CD4-positive, alpha-beta T cell (primary cell): ENCODE results near the gene TRMT44. TPM values are rescaled to one million over a fixed set of nuclear protein-coding genes. Genes with fewer than 3 reads are reported as not detected.
"Not testable (repeated sequence)": the region's sequence is repeated elsewhere in the genome, so short reads cannot be mapped to it uniquely, and the experiment has no call there.

Experiments used
- ATAC-seq: fragments of 200-7000 bp; cut with Tn5 transposase; one replicate; pipeline ENCODE4 v1.10.0; 2022; ENCODE audit warnings: mild to moderate bottlenecking; ENCODE audit not compliant: poor library complexity
- CTCF ChIA-PET: fragments of 350-600 bp; sonication (Branson Sonifier 250); formaldehyde crosslinking; loops from one replicate; lab custom pipeline; 2021; ENCODE audit warnings: antibody characterized with exemption, inconsistent platforms; lab: Charles Lee
- POLR2A ChIA-PET: fragments of 350-600 bp; sonication (Branson Sonifier 250); formaldehyde crosslinking; loops from one replicate; lab custom pipeline; 2021; ENCODE audit warnings: antibody characterized with exemption, inconsistent platforms; lab: Charles Lee
- DNase-seq, 14 experiments: peaks; one replicate each; pipeline ENCODE4 v3.0.0-alpha.2; 2013 to 2020; ENCODE audit warnings: mixed read lengths in 2 of 14
- H3K27ac ChIP-seq, 2 donors: one replicate each; pipeline versions ENCODE4 v1.5.1 to v1.7.0; 2013; ENCODE audit warnings: low read length in 2 of 2, low read depth in 1 of 2, mild to moderate bottlenecking in 1 of 2
- H3K27me3 ChIP-seq, 2 experiments: 1 replicate in 1 of 2; 2 replicates in 1 of 2; pipeline versions ENCODE4 v1.6.1 to v1.7.0; 2013; ENCODE audit warnings: low read length in 2 of 2, control low read depth in 1 of 2, mild to moderate bottlenecking in 1 of 2, moderate library complexity in 1 of 2; ENCODE audit not compliant: insufficient read depth in 2 of 2, control insufficient read depth in 1 of 2
- H3K36me3 ChIP-seq: one replicate; pipeline ENCODE4 v1.6.1; 2013; ENCODE audit warnings: low read length, control low read depth; ENCODE audit not compliant: insufficient read depth
- H3K4me1 ChIP-seq: one replicate; pipeline ENCODE4 v1.6.1; 2013; ENCODE audit warnings: low read length, control low read depth; ENCODE audit not compliant: insufficient read depth
- H3K4me3 ChIP-seq: one replicate; pipeline ENCODE4 v1.5.1; 2013; ENCODE audit warnings: mild to moderate bottlenecking, low read length, moderate library complexity
- H3K9me3 ChIP-seq, 2 experiments: 1 replicate in 1 of 2; 2 replicates in 1 of 2; pipeline versions ENCODE4 v1.6.1 to v1.7.0; 2013; ENCODE audit warnings: low read length in 2 of 2, mild to moderate bottlenecking in 2 of 2, control low read depth in 1 of 2, moderate library complexity in 1 of 2; ENCODE audit not compliant: control insufficient read depth in 1 of 2, insufficient read depth in 1 of 2
- H3K27ac Mint-ChIP-seq: one replicate; pipeline ENCODE4 v1.8.0; 2020; ENCODE audit warnings: mixed read lengths
- H3K27me3 Mint-ChIP-seq: one replicate; pipeline ENCODE4 v1.8.0; 2021; ENCODE audit warnings: mixed read lengths
- H3K36me3 Mint-ChIP-seq: one replicate; pipeline ENCODE4 v1.8.0; 2021; ENCODE audit warnings: low read depth, mixed read lengths
- H3K4me1 Mint-ChIP-seq: one replicate; pipeline ENCODE4 v1.8.0; 2021; ENCODE audit warnings: low read depth, mixed read lengths
- H3K4me3 Mint-ChIP-seq: one replicate; pipeline ENCODE4 v1.8.0; 2020; ENCODE audit warnings: mild to moderate bottlenecking, mixed read lengths
- H3K9me3 Mint-ChIP-seq: one replicate; pipeline ENCODE4 v1.8.0; 2020; ENCODE audit warnings: mixed read lengths
- intact Hi-C, 2 experiments: fragments of 100-400 bp; cut with DNase I in 1 of 2; cut with micrococcal nuclease in 1 of 2; formaldehyde crosslinking; loops; one replicate each; pipeline versions ENCODE4 v1.15.1 to v1.9.0; 2023 to 2025; cut with DNase I, micrococcal nuclease
- total RNA-seq, 174 experiments: library from RNA in 2 of 174; stranded (reverse) in 2 of 174; gene quantifications; one replicate each; pipeline ENCODE4 v1.2.3 and lab custom pipeline; 2021 to 2026
- TF ChIP-seq, protein P1 (sequence below): fragments of 200-600 bp; IDR thresholded peaks from one replicate; pipeline ENCODE4 v1.8.0; 2022; ENCODE audit warnings: antibody characterized with exemption, mild to moderate bottlenecking

The TRMT44 gene
- total RNA-seq, 2 experiments from 2014 or later: 25.6 to 29.2 TPM

DNA sequence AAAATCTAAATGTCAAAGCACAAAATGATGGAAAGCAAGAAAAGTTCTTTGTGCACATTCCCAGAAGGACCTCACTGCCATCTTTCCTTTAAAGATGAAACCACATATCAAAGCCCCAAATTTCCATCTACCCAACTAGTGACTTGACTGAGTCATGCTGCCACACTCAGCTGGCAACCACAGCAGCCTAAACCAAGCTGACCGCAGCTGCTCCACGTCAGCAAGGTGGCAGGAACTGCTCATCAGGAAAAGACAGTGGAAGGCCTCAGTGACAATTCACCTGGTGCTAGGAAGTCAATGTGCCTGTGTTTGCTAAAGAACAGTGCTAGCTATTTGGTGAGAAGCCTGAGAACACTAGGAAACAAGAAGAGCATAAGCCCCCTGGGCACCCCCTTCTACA lies 26.2 kb upstream of the TRMT44 start:
- Mint-ChIP-seq H3K27ac (peak overlapping the region; percentile 49), H3K4me1 (peaks cover 15% of the 10 kb centered on the region), H3K27me3 (no peaks in the 10 kb centered on the region), H3K9me3 (no peaks in the 10 kb centered on the region), H3K36me3 (peaks cover 54% of the 10 kb centered on the region), H3K4me3 (no peak overlapping the region)
- H3K4me3 ChIP-seq: no peak overlapping the region
- no peaks in the 10 kb centered on the region for H3K9me3 ChIP-seq
- peaks cover 32% of the 10 kb centered on the region for H3K36me3 ChIP-seq
- ChIA-PET POLR2A (interaction anchor here (0.7 kb wide), 1 partner anchor 14 kb away, joined by 3 read pairs; no protein-coding TSS in a partner anchor), CTCF (no interaction called here)
- TF ChIP-seq, protein P1, sequence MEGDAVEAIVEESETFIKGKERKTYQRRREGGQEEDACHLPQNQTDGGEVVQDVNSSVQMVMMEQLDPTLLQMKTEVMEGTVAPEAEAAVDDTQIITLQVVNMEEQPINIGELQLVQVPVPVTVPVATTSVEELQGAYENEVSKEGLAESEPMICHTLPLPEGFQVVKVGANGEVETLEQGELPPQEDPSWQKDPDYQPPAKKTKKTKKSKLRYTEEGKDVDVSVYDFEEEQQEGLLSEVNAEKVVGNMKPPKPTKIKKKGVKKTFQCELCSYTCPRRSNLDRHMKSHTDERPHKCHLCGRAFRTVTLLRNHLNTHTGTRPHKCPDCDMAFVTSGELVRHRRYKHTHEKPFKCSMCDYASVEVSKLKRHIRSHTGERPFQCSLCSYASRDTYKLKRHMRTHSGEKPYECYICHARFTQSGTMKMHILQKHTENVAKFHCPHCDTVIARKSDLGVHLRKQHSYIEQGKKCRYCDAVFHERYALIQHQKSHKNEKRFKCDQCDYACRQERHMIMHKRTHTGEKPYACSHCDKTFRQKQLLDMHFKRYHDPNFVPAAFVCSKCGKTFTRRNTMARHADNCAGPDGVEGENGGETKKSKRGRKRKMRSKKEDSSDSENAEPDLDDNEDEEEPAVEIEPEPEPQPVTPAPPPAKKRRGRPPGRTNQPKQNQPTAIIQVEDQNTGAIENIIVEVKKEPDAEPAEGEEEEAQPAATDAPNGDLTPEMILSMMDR: no peak
- peaks cover 31% of the 10 kb centered on the region for H3K4me1 ChIP-seq
- peak in 10 of 14 experiments; percentile 10 to 78 (median 30) for DNase-seq
- ATAC-seq: peak; percentile 11
- H3K27me3 ChIP-seq: no peaks in the 10 kb centered on the region
- intact Hi-C loops: no loop called here
- no peak overlapping the region for H3K27ac ChIP-seq

- intact Hi-C loops: no loop called here
- no peaks in the 10 kb centered on the region for H3K27me3 Mint-ChIP-seq
- no peaks in the 10 kb centered on the region for H3K9me3 Mint-ChIP-seq
- peaks cover 27% of the 10 kb centered on the region for H3K36me3 ChIP-seq
- H3K36me3 Mint-ChIP-seq: peaks cover 39% of the 10 kb centered on the region
- H3K4me3 ChIP-seq: no peak overlapping the region
- no peak for DNase-seq
- TF ChIP-seq, protein P1: no peak
- no peaks in the 10 kb centered on the region for H3K9me3 ChIP-seq
- no peak overlapping the region for H3K27ac Mint-ChIP-seq
- H3K4me3 Mint-ChIP-seq: no peak overlapping the region
- CTCF ChIA-PET: no interaction called here
- no peak overlapping the region for H3K27ac ChIP-seq
- peaks cover 25% of the 10 kb centered on the region for H3K4me1 Mint-ChIP-seq
- no peaks in the 10 kb centered on the region for H3K27me3 ChIP-seq
- H3K4me1 ChIP-seq: peaks cover 18% of the 10 kb centered on the region
- POLR2A ChIA-PET: no interaction called here
- ATAC-seq: no peak
These were observed 23.4 kb upstream of the TRMT44 start for GRCh38 chr4:8417071-8417614.

- Mint-ChIP-seq H3K4me1 (peaks cover 21% of the 10 kb centered on the region), H3K36me3 (peaks cover 31% of the 10 kb centered on the region), H3K27ac (no peak overlapping the region), H3K9me3 (no peaks in the 10 kb centered on the region), H3K4me3 (no peak overlapping the region), H3K27me3 (no peaks in the 10 kb centered on the region)
- ATAC-seq (no peak), DNase-seq (peak in 3 of 14 experiments; percentile 25 to 64 (median 51))
- peaks cover 19% of the 10 kb centered on the region for H3K36me3 ChIP-seq
- no peak overlapping the region for H3K27ac ChIP-seq
- H3K4me1 ChIP-seq: peaks cover 7% of the 10 kb centered on the region
- TF ChIP-seq, protein P1: no peak
- H3K27me3 ChIP-seq: no peaks in the 10 kb centered on the region
- intact Hi-C loops: no loop called here
- POLR2A ChIA-PET: no interaction called here
- H3K9me3 ChIP-seq: no peaks in the 10 kb centered on the region
- CTCF ChIA-PET: interaction anchor here (1.4 kb wide), 1 partner anchor 243 kb away, joined by 3 read pairs; no protein-coding TSS in a partner anchor
- no peak overlapping the region for H3K4me3 ChIP-seq
These were observed 21.1 kb upstream of the TRMT44 start for GRCh38 chr4:8419222-8420041.

- ATAC-seq, H3K9me3 ChIP-seq, H3K27ac Mint-ChIP-seq, H3K27me3 Mint-ChIP-seq, H3K4me3 ChIP-seq, DNase-seq, H3K4me3 Mint-ChIP-seq, H3K27me3 ChIP-seq, H3K27ac ChIP-seq, H3K4me1 ChIP-seq, POLR2A ChIA-PET, H3K9me3 Mint-ChIP-seq, intact Hi-C loops, CTCF ChIA-PET: not testable (repeated sequence)
- H3K36me3 ChIP-seq: peaks cover 12% of the 10 kb centered on the region
- Mint-ChIP-seq H3K4me1 (peaks cover 15% of the 10 kb centered on the region), H3K36me3 (peaks cover 29% of the 10 kb centered on the region)
These were observed 20.4 kb upstream of the TRMT44 start for GRCh38 chr4:8420151-8420550.
